Measurements from ENCODE around the gene ADCY2. TPM values are rescaled to one million over a fixed set of nuclear protein-coding genes. Genes with fewer than 3 reads are reported as not detected.

ADCY2 gene
- total RNA-seq, 1 experiment from 2014 or later = 0.04 TPM

DNA sequence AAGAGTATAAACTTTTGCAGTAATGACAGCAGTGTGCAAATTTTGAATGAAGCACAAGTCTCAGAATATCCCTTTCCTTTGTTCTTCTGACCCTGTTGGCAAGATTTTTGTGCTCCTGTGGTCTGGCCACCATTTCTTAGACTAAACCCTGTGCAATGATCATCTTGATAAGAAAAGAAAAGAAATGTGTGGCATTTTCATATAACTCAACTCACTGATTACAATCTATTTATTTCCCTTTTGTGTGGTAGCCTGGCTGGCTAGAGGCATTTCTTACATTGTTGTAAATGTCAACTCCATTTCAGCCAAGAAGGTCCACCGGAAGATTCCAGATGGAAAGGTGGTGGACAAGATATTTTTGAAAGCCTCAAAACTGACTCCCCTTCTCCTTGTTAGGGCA is 41.9 kb downstream of the ADCY2 start:
- no peak for DNase-seq (ENCODE audit: low spot score)

DNA sequence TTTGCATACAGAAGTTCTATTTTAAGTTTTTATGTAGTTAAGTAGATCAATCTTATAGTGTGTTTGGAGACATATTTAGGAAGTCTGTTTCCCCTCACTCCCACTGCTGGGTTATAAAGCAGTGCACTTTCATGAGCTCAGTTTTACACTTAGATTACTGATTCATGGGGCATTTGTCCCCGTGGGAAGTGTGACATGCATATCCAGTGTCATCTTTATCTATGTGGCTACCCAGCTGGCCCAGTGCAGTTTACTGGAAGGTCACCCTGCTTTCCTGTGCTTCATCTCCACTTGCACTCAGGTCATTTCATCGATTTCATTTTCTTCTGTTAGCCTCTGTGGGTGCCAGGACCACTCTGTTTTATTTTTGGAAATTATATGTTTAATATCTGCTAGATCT is 49.1 kb downstream of the ADCY2 start:
- DNase-seq (ENCODE audit: low spot score) = no peak

DNA sequence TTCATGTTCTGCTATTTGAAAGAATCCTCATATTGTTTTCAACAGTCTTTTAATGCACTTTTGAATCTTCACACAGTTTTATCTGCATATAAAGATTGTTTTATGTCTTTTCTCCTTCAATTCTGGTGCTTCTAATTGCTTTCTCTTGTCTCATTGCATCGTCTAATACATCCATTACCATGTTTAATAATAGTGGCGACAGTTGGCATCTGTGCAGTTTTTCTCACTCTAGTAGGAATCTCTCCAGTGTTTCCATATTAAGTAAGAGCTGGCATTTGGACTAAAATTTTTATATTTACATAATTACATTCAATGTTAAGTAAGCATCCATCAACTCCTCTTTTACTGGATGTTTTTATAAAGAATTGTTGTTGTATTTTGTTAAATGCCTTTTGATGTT is 49.9 kb downstream of the ADCY2 start:
- DNase-seq (ENCODE audit: low spot score) = no peak

DNA sequence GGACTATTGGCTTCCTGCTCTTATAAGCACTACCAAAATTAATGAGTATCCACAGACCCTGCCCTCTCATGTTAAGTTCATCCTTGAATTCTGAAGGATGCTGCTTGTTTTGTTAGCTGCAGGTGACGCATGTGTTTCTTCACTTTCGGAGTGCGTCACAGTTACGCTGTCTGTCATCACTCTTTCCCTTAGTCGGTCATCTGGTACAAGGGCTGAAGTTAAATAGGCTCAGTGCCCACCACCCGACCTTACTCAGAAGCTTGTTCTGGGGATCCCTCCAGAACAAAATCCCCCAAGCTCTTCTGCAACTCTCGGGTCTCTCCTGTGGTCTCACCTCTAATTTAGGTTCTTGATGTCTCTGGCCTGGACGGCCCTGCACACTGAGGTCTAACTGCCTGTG is 51.0 kb downstream of the ADCY2 start:
- DNase-seq (ENCODE audit: low spot score) = no peak

DNA sequence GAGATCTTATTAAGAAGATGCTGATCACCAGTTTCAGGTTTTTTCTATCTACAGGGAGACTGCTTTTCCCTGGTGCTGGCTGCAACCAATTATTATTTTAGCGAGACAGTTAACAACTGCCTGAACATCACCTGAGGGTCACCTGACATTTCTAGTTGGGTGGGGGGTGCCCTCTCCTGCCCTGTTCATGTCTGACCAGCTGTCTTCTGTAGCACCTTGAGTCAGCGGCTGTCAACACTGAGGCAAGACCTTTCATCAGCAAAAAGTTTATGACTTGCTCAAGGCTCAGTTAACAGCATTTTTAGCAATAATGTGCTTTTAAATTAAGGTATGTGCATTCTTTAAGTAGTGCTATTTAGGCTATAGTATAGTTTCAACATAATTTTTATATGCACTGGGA is 58.0 kb downstream of the ADCY2 start:
- DNase-seq (ENCODE audit: low spot score) = no peak

DNA sequence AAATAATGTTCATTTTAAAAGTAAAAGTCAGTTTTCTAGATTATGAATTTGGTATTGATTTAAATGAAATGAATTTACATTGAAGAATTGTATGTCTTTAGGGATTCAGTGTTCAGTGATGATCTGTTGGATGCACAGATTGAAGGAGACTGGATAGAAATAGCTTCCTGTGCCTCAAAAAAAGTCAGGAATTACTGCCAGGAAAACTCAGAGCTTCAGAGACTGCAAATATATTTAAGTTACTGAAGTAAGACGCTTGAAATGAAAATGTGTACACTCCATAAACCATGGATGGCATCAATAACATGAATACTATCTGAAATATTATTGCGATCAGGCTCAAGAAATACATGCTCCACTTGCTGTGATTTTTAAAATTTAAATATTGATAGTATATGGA is 60.3 kb downstream of the ADCY2 start:
- no peak for DNase-seq (ENCODE audit: low spot score)

DNA sequence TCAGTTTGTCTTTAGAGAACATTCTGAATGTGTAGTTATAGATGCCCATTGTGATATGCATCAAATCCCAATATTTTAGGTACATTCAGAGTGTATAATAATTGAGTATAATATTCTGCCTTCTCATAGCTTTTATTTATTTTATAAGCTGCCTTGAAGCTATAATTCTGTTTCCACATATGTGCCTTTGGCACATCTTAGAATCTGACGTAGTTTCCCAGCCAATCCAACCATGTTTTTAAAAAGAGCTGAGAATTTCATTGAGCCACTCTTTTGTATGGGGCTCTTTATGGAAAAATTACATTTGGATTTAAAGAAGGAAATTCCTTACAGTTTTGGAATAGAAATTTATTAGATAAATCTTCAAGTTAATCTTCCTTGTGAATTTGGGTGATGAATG is 65.4 kb downstream of the ADCY2 start:
- DNase-seq (ENCODE audit: low spot score) = no peak

DNA sequence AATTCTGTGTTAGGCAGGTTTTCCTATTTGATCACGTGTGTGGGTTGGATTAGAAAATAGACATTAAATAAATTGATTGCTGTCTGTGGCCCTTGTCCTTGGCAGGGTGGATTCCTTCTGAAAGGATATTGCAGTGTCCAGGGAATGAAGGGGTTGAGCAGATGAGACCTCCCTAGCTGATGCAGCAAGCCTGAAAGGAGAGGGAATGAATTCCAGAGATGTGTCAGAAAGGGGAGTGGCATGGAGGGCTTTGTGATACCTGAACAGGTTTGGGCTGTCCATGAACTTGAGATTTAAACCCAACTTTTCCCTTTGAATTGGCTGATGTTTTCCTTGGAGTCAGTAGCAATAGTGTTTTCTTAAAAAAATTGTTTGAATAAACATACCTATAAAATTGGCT is 66.8 kb downstream of the ADCY2 start:
- DNase-seq (ENCODE audit: low spot score) = no peak

DNA sequence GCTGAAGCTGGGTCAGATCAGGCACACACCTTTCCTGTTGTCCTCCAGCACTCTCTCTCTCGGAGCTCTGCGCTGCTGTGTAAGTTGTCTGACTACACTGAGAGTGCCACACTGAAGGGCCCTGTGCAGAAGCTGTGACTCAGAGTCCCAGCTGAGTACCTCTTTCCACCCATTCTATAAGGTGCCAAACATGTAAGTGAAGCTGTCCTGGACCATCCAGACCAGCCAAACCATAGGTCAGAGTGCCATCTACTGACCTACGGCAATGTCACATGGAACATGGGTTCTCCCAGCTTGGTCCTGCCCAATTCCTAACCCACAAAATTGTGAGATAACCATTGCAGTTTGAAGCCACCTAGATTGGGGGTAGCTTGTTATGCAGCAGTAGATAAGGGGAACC is 68.2 kb downstream of the ADCY2 start:
- DNase-seq (ENCODE audit: low spot score) = no peak

DNA sequence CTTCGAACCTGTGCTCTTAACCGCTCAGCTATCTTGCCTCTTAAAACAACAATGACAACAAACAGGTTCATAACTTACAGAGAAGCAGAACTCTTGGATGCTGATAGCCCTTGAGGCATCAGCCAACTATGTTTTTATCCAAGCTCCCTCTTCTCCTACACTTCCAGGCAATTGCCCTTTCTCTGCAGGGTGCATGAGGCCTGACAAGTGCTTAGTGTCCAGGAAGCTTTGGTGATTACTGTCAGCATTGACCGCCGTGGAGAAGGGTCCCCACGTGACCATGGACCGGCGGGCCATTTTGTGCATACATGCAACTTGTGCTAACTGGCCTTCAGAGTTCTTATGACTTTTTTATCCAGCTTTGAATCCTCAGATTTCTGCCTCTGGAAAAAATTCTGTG is 71.2 kb downstream of the ADCY2 start:
- DNase-seq (ENCODE audit: low spot score) = no peak

DNA sequence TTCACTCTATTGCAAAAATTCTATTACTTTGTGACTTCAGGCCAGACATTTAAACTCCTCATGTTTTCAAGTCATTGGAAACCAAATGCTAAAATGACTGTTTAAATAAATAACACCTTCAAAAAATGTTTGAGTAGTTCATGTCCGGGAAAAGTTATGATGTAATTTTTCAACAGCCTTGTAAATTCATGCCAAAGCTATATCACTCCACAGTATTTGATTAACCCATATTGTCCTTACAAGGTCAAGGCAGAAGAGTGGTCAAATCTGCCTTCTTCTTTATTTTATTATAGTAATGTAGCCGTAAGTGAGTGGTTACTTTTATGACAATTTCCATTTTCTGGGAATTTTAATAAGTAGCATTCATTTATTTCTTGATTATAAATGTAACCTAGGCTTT is 72.8 kb downstream of the ADCY2 start:
- no peak for DNase-seq (ENCODE audit: low spot score)

DNA sequence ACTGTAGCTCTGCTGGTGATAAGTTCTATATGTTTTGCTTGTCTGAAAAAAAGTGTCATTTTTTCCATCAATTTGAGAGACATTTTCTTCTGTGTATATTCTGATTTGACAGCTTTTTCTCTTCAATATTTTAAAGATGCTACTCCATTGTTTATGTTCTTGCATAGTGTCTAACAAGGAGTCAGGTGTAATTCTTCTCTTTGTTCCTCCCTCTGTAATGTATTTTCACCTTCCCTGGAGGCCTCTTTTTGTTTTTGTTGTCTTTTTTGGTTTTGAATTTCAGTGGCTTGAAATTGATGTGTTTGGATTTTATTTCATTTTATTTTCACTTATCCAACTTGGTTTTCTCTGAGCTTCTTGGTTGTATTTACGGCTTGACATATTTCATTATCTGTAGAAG is 75.8 kb downstream of the ADCY2 start:
- DNase-seq (ENCODE audit: low spot score) = no peak

DNA sequence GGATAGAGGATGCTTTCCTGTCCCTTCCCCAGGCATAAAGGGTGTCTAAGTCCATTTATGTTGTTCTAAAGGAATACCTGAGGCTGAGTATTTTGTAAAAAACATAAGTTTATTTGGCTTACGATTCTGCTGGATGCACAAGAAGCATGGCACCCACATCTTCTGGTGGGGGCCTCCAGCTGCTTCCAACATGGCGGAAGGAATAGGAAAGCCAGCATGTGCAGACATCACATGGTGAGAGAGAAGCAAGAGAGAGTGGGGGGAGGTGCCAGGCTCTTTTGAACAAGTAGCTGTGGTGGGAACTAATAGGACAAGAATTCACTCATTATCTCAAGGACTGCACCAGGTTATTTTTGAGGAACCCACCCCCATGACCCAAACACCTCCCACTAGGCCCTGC is 77.2 kb downstream of the ADCY2 start:
- no peak for DNase-seq (ENCODE audit: low spot score)

DNA sequence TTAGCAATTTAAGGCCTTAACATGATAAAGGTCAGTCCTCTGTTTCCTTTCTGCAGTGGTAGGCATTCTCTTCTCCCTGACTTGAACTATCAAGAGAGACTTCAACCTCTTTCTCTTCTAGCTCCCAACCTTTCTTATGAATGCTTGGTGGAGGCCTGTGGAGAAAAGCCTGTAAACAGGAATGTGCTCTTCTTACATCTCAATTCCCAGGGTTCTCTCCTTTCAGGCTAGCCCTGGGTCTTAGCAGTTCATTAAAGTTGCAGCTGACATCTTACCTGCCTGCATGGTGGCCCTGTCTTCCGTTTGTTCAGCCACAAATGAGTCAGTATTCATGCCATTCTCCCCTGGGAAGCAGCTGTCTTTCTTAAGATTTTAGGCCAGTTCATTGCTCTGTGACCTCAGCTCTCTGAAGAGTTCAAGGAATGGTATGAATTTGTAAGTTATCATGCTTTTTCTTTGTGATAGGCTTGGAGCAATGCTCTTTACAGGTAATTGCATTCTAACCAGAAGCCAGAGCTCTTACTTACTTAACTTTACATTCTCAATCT is 77.8 kb downstream of the ADCY2 start:
- DNase-seq (ENCODE audit: low spot score) = no peak

DNA sequence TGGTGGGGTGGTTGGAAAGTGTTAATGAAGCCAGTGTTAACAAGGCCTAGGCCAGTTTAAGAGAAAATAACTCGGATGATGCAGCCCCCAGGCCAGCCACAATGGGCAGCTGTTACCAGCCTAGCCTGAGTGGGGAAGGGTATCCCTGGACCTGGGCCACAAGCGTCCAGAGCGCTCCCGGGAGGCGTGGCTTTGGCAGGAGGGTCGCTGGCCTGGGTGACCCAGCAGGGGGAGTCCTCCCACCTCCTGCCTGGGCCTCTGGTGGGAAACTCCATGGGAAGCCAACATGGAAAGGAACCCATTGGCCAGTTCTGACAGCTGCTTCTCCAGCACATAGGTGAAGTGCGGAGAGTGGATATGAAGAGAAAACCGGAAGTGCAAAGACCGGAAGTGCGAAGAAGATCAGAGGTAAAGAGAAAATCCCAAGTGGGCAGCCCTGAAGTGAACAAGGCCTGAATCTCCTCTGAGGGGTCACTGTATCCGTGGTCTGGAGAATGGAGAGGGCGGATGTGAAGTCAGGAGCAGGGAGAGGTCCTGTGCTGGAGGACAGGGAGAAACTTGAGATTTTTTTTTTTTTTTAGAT is 79.0 kb downstream of the ADCY2 start:
- DNase-seq (ENCODE audit: low spot score) = no peak

DNA sequence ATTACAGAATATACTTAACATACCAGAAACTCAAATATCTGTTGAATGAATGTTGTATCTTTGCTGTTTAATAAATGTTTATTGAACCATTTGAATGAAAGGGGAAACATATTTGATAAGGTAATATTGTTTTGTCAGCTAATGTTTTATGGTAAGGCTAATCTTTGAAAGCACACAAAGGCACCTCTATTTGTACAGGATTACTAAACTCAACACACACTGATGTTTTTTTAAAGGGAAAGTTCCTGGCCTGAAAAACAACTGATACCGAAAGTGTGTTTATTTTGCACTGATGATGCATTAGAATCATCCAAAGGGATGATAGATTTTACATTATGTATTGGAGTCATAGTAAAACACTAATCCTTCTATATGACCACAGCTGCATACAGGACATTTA is 82.5 kb downstream of the ADCY2 start:
- DNase-seq (ENCODE audit: low spot score) = no peak

DNA sequence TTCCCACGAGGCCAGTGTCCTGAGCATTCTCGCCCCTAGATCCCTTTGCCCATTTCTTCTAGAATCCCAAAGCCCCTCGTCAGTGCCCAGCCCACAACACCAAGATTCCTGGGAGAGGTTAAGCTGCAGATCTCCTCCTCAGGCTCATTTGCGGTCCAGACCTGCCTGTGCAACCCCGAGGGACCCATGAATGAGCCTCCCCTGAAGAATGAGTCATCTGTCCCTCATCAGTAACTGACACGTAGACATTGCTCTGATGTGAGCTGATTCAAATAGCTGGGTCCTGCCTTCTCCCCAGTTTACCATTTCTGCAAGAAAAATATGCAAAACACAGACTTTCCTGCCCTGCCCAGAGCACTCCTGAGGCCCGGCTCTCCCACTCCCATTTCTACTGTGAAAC is 92.8 kb downstream of the ADCY2 start:
- no peak for DNase-seq (ENCODE audit: low spot score)

DNA sequence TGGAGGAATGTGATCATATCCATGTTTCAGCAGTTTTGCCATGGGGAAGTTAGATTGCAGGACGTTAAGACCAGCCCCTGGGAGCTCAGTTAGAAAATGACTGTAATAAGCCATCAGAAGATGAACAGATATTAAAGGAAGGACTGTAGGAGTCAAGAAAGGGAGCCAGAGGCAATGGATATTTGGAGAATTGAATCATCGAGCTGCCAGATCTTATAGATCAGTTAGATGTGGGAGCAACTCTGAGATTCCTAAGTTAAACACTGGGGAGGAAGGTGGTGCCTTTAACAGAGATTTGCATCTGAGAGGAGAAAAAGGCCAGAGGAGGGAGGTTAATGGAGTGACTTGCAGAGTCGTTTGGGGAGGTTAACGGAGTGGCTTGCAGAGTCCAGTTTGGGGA is 96.4 kb downstream of the ADCY2 start:
- no peak for DNase-seq (ENCODE audit: low spot score)

DNA sequence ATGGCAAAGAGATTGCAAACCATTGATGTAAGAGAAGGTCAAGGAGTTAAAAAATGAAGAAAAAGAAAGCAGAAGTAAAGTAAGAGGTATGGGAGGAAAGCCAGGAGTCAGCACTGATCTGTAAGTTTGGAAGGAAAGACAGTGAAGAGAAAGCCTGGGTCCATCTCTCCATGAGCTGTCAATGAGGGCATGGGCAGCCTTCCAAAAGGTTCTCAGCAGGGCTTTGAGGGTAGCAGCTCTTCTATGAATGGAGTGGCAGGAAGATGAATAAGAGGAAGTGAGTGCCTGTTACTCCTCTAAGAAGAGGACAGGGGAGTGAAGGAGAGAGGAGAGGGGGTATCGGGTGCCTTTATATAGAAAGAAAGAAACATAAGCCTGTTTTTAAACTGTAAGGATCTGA is 97.1 kb downstream of the ADCY2 start:
- DNase-seq (ENCODE audit: low spot score) = no peak

DNA sequence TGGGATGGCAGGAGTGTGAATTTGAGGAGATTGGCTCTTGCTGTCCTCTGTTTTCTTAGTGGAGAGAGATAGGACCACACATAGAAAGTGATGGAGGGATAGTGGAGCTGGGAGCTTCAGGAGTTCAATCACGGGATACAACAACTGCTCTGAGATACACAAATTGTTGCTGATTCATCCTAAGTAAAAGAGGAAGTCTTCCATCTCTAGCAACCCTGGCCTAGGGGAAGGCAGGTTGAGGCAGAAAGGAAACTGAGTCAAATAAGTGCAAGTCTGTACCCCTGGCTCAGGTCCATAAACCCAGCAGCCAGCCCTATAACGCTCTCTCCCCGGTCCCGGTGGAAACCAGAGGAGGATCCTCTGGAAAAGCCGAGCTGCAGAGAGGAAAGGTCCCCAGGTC is 97.7 kb downstream of the ADCY2 start:
- DNase-seq (ENCODE audit: low spot score) = no peak

DNA sequence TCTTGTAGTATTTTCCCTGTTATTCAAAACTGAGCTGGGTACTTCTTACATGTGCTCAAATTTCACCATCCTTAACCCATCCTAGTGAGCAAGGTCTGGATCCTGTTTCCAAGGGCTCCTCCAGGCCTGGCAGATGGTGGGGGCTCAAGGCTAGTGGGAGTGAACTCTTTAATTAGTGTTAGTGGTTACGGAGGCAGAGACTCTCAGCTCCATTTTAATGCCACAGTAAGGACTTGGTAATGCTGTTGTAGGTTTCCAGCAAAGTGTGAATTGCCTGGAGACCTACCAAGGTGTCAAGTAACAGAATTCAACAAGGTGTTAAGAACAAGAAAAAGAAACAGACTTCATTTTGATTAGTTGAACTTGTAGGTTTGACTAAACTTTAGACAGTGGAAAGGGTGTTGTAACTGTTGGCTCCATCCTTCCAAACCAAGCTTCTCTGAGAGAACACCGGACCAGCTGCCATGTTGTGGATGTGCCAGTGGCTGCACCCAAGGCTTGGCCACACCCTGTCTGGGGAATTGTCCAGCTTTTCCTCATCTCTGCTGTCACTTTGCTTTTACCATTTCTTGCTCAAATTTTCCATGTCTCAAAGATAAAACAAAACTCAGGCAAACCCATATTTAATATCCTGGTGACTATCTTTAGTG is 98.7 kb downstream of the ADCY2 start:
- no peak for DNase-seq (ENCODE audit: low spot score)

DNA sequence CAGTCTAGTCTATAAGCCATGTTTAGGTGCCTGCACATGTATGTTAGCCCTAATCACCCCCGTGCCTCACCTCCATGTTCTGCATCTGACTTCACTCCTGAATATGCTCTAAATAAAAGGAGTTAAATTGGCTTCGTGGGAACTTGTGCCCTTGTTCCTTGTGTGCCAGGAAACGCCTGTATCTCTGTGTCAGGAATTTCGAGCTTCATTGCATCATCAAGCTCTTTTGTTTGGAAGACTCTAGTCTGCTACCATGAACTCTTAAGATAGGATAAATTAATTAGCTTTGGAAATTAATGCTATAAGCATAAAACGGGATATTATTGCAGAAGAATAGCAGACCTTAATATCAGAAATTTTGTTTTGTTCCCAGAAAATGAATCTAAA is 99.2 kb downstream of the ADCY2 start:
- DNase-seq (ENCODE audit: low spot score) = no peak

DNA sequence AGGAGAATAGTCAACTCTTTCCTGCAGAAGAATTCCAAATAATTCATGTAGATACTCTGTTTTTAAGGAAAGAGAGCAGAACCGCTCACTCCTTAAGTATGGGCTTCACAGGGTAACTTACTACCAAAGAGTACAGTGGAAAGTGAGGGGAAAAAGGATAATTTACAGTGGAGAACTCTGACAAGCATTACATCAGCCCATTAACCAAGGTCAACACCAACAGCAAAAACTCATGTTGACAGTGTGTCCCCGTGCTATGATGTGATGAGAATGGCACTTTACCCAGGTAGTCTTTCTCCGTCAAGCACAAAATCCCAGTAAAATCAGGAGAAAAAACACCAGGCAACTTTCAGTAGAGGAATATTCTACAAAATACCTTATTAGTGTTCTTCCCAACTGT is 104.3 kb downstream of the ADCY2 start:
- no peak for DNase-seq (ENCODE audit: low spot score)

DNA sequence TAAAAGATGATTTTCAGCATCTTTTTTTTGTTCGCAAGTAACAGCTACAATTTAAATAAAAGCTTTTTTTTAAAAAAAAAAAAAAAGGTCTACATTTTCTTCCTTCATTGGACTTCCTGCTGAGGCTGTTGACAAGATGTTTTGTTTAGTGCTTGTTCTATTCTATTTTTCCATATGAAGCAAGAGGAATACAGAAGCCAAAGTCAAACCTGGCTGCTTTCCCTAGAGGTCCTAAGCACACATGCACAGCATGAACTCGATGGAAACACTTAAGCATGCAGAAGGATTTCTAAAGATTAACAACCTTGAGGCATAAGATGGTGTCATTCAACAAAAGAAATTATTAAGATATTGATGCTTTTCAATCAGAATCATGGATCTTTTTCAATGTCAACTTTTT is 105.1 kb downstream of the ADCY2 start:
- DNase-seq (ENCODE audit: low spot score) = no peak
